ENCODE data around the gene PDHX.

Gene PDHX

GRCh38 chr11:35009191-35009943 lies 92.9 kb downstream of the PDHX start:
- intact Hi-C loops (cut with DNase I; ENCODE audit: low total_unique reads), result no loop called here
- no peak for TF ChIP-seq CTCF (IDR thresholded peaks at IDR 0.05)
- no peak overlapping the region for H3K27ac ChIP-seq
- H3K4me3 ChIP-seq, result no peak overlapping the region
- H3K36me3 ChIP-seq, result no peaks in the 10 kb centered on the region
- H3K9me3 ChIP-seq, result no peaks in the 10 kb centered on the region
- DNase-seq, result no peak
- no peaks in the 10 kb centered on the region for H3K4me1 ChIP-seq
- no peaks in the 10 kb centered on the region for H3K27me3 ChIP-seq

GRCh38 chr11:35009944-35010342 lies 93.5 kb downstream of the PDHX start:
- Histone ChIP-seq H3K4me3 (no peak overlapping the region), H3K4me1 (no peaks in the 10 kb centered on the region), H3K9me3 (no peaks in the 10 kb centered on the region), H3K36me3 (no peaks in the 10 kb centered on the region), H3K27ac (no peak overlapping the region), H3K27me3 (no peaks in the 10 kb centered on the region)
- no peak for TF ChIP-seq CTCF (IDR thresholded peaks at IDR 0.05)
- DNase-seq, result no peak
- intact Hi-C loops (cut with DNase I; ENCODE audit: low total_unique reads), result no loop called here

GRCh38 chr11:35010654-35011053 lies 94.2 kb downstream of the PDHX start:
- Histone ChIP-seq H3K4me3 (no peak overlapping the region), H3K27ac (no peak overlapping the region), H3K36me3 (no peaks in the 10 kb centered on the region), H3K4me1 (no peaks in the 10 kb centered on the region), H3K27me3 (no peaks in the 10 kb centered on the region), H3K9me3 (no peaks in the 10 kb centered on the region)
- no peak for TF ChIP-seq CTCF (IDR thresholded peaks at IDR 0.05)
- intact Hi-C loops (cut with DNase I; ENCODE audit: low total_unique reads), result no loop called here
- DNase-seq, result no peak

GRCh38 chr11:35011389-35011788 lies 95.0 kb downstream of the PDHX start:
- no peak for DNase-seq
- Histone ChIP-seq H3K4me1 (no peaks in the 10 kb centered on the region), H3K4me3 (no peak overlapping the region), H3K9me3 (no peaks in the 10 kb centered on the region), H3K27me3 (no peaks in the 10 kb centered on the region), H3K36me3 (no peaks in the 10 kb centered on the region), H3K27ac (no peak overlapping the region)
- TF ChIP-seq CTCF (IDR thresholded peaks at IDR 0.05), result no peak
- intact Hi-C loops (cut with DNase I; ENCODE audit: low total_unique reads), result no loop called here

GRCh38 chr11:35011944-35012343 lies 95.5 kb downstream of the PDHX start:
- Histone ChIP-seq H3K9me3 (no peaks in the 10 kb centered on the region), H3K27ac (no peak overlapping the region), H3K4me1 (no peaks in the 10 kb centered on the region), H3K27me3 (no peaks in the 10 kb centered on the region), H3K4me3 (no peak overlapping the region), H3K36me3 (no peaks in the 10 kb centered on the region)
- no peak for TF ChIP-seq CTCF (IDR thresholded peaks at IDR 0.05)
- intact Hi-C loops (cut with DNase I; ENCODE audit: low total_unique reads), result no loop called here
- no peak for DNase-seq
